Duodenal mucosa (tissue), 2 donors: ENCODE results near the gene NKAIN4.
A peak's percentile ranks its signal among the peaks of the same experiment; 100 is the strongest.

ENCODE experiments used
- H3K27ac ChIP-seq: one replicate; pipeline ENCODE4 v1.7.0; 2013; ENCODE audit warnings: low read depth, low read length
- H3K27me3 ChIP-seq, 2 donors: one replicate each; pipeline ENCODE4 v1.7.0; 2013; ENCODE audit warnings: low read length in 2 of 2, control low read depth in 1 of 2; ENCODE audit not compliant: insufficient read depth in 2 of 2, control insufficient read depth in 1 of 2
- H3K36me3 ChIP-seq, 2 donors: one replicate each; pipeline ENCODE4 v1.7.0; 2013; ENCODE audit warnings: low read length in 2 of 2, control low read depth in 1 of 2; ENCODE audit not compliant: insufficient read depth in 2 of 2, control insufficient read depth in 1 of 2
- H3K4me1 ChIP-seq, 2 donors: one replicate each; pipeline ENCODE4 v1.7.0; 2013; ENCODE audit warnings: low read length in 2 of 2, control low read depth in 1 of 2; ENCODE audit not compliant: insufficient read depth in 2 of 2, control insufficient read depth in 1 of 2
- H3K4me3 ChIP-seq, 2 donors: one replicate each; pipeline ENCODE4 v1.7.0; 2013; ENCODE audit warnings: low read length in 2 of 2, low read depth in 1 of 2
- H3K9ac ChIP-seq, 2 donors: one replicate each; pipeline ENCODE4 v1.7.0; 2013; ENCODE audit warnings: low read length in 2 of 2, low read depth in 1 of 2
- H3K9me3 ChIP-seq, 2 donors: one replicate each; pipeline ENCODE4 v1.7.0; 2013; ENCODE audit warnings: low read length in 2 of 2, control low read depth in 1 of 2; ENCODE audit not compliant: control insufficient read depth in 1 of 2

The NKAIN4 gene

DNA sequence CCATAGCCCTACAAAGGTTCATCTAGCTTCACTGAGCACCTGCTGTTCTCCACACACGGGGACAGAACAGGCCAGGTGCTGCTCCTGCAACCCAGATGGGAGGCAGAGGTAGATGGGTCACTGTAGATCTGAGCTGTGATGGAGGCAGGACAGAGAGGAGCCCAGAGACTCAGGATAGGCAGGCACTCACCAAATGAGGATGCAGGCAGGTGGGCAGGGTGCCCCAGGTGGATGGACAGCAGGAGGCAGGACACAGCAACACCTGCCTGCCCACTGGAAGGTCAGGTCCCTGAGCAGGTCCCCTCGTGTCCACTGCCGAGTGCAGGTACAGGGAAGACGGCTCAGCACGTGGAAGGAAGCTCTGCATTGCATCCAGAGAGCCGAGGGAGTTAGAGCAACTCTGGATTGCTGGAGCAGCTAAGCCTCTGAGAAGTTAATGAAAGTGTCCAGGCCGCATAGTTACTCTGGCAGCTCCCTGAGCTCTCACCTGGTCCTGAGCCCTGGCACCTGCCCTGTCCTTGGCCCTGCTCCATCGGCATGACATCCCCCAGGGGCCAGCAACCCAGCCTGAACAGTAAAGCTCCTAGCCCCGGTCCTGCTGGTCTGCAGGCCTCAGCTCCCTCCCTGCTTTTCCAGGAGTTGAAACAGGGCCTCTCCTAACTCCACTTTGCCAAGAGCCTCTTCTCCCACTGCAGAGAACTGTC is 33.4 kb downstream of the NKAIN4 start:
- Histone ChIP-seq H3K27ac (no peak overlapping the region), H3K9ac (no peak overlapping the region), H3K4me3 (no peak overlapping the region), H3K9me3 (no peaks in the 10 kb centered on the region), H3K27me3 (peaks cover 5 to 6% of the 10 kb centered on the region in 2 donors), H3K36me3 (no peaks in the 10 kb centered on the region), H3K4me1 (peaks cover 5 to 6% of the 10 kb centered on the region in 2 donors)

DNA sequence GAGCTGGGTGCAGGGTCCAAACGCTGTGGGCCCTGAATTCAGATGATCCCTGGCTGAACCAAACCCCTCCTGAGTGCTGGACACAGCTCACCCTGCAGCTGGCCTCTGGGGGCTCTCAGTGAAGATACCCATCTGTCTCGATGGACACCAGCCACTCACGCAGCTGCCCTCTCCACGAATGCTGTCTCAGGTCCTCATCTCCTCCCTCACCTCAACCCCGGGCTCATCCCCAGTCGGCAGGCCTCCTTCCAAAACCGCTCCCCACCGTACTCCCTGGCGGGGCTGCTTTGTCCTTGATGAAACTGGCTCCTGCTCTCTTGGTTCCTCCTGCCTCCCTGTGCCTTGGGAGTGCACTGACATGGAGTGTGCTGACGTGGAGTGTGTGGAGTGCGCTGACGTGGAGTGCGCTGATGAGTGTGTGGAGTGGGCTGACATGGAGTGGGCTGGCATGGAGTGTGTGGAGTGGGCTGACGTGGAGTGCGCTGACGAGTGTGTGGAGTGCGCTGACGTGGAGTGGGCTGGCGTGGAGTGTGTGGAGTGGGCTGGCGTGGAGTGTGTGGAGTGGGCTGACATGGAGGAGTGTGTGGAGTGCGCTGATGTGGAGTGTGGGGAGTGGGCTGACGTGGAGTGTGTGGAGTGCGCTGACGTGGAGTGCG is 34.3 kb downstream of the NKAIN4 start:
- Histone ChIP-seq H3K36me3 (no peaks in the 10 kb centered on the region), H3K4me3 (no peak overlapping the region), H3K9ac (no peak overlapping the region), H3K27me3 (peaks cover 5 to 6% of the 10 kb centered on the region in 2 donors), H3K27ac (no peak overlapping the region), H3K4me1 (peaks cover 7 to 8% of the 10 kb centered on the region in 2 donors), H3K9me3 (no peaks in the 10 kb centered on the region)

DNA sequence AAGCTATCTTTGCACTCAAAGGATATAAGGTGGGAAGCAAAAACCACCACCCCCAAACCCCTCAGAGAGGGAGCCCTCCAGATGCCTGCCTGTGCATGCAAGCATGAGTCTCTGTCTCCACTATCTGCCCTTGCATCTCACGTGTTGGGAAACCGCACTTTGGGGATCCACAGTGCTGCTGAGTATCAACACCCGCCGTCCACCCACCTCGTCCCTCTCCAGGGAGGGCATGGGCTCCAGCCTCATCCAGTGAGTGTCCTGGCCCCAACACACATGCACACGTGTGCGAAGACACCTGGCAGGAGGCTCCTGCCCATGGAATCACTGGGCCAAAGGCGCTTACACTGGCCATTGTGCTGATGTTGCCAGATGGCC is 34.8 kb downstream of the NKAIN4 start:
- H3K27me3 ChIP-seq, result peaks cover 5 to 6% of the 10 kb centered on the region in 2 donors
- no peaks in the 10 kb centered on the region for H3K36me3 ChIP-seq
- no peak overlapping the region for H3K4me3 ChIP-seq
- H3K9me3 ChIP-seq, result no peaks in the 10 kb centered on the region
- no peak overlapping the region for H3K27ac ChIP-seq
- no peak overlapping the region for H3K9ac ChIP-seq
- H3K4me1 ChIP-seq, result peaks cover 12 to 13% of the 10 kb centered on the region in 2 donors

DNA sequence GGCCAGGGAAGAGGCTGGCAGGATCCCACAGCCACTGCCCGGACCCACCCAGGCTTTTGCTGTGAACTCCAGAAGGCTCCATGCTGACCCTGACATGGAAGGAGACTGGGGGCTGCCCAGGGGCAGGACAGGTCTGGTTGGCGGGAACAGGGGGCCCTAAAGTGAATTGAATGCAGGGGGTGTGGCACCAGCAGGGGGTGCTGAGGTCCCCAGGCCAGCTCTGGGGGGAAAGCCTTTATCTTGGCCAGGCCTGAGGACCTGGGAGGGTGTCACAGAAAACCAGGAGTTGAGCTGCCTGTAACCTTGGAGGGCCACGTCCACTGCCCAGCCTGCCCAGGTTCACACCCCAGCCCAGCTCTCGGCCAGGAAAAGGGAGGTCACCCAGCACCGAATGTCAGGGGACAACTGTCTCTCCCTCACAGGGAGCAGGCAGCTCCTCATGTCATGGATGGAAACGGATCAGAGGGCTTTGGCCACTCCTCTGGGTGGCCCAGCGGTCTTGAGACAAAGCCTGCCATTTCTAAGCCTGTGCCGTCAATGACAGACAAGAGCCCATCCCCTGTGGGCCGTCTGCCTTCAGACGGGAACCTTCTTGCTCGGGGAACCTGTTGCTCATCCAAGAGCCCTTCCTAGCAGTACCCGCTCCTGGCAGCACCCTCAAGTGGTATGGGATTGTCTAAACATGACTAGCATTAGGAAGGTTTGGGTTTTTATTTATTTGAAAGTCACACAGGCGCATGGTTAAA is 35.4 kb downstream of the NKAIN4 start:
- H3K36me3 ChIP-seq, result peaks cover 3 to 4% of the 10 kb centered on the region in 2 donors
- no peaks in the 10 kb centered on the region for H3K9me3 ChIP-seq
- H3K27me3 ChIP-seq, result peaks cover 5 to 6% of the 10 kb centered on the region in 2 donors
- peaks cover 18 to 19% of the 10 kb centered on the region in 2 donors for H3K4me1 ChIP-seq
- no peak overlapping the region for H3K4me3 ChIP-seq
- H3K9ac ChIP-seq, result no peak overlapping the region
- H3K27ac ChIP-seq, result no peak overlapping the region

DNA sequence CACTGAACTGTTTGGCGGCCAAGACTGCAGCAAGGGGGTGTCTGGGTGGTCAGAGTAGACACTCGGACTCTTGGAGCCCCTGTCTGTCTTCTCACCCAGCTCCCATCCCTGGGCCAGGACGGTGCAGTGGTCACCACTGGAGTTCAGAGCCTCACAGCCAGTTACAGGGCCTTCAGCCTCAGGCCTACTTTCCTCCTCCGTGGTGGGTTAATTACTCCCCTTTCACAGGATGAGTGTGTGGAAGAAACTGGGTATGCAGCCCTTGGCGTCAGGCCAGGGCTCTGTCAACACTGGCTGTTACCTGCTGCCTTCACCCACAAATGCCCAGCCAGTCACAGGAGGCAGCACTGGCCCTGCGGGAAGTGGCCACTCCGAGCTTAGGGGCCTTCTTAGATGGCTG is 36.6 kb downstream of the NKAIN4 start:
- peaks cover 12 to 13% of the 10 kb centered on the region in 2 donors for H3K36me3 ChIP-seq
- H3K9me3 ChIP-seq, result no peaks in the 10 kb centered on the region
- H3K4me1 ChIP-seq, result peaks cover 20 to 29% of the 10 kb centered on the region in 2 donors
- no peak overlapping the region for H3K4me3 ChIP-seq
- no peak overlapping the region for H3K27ac ChIP-seq
- H3K9ac ChIP-seq, result no peak overlapping the region
- peaks cover 4% of the 10 kb centered on the region in 2 donors for H3K27me3 ChIP-seq

DNA sequence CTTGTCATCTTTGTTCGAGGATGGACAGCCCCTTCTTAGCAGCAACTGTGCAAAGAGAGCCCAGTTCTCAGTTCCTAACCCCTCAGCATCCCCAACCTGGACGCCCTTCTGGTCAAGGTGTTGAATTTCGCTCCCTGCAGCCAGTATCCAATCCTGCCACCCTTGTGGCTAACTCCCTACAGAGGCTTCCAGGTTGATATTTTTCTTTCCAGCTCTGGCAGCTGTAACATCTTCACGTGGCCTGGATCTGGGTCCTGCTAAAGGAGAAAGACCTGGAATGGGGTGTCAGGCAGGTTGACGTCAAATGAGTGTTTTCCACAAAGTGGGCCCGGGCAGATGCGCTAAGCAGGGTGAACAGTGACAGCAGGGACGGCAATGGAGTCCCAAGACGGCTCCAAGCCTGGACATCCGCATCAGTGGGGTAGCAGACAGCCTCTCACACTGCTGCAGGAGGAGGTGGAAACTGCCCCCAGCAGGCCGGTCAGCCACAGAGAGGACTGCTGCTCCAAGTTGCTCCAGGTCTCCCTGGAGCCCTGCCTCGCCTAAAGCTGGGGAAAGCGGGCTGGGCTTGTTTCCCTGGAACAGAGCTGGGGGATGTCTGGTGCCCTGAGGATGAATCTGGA is 37.3 kb downstream of the NKAIN4 start:
- H3K27me3 ChIP-seq, result no peaks in the 10 kb centered on the region
- peak overlapping the region; percentile 78 to 84 for H3K9ac ChIP-seq
- no peaks in the 10 kb centered on the region for H3K9me3 ChIP-seq
- H3K4me3 ChIP-seq, result peak overlapping the region; percentile 82 to 85
- H3K27ac ChIP-seq, result no peak overlapping the region
- H3K4me1 ChIP-seq, result peaks cover 25 to 37% of the 10 kb centered on the region in 2 donors
- peaks cover 19 to 21% of the 10 kb centered on the region in 2 donors for H3K36me3 ChIP-seq

DNA sequence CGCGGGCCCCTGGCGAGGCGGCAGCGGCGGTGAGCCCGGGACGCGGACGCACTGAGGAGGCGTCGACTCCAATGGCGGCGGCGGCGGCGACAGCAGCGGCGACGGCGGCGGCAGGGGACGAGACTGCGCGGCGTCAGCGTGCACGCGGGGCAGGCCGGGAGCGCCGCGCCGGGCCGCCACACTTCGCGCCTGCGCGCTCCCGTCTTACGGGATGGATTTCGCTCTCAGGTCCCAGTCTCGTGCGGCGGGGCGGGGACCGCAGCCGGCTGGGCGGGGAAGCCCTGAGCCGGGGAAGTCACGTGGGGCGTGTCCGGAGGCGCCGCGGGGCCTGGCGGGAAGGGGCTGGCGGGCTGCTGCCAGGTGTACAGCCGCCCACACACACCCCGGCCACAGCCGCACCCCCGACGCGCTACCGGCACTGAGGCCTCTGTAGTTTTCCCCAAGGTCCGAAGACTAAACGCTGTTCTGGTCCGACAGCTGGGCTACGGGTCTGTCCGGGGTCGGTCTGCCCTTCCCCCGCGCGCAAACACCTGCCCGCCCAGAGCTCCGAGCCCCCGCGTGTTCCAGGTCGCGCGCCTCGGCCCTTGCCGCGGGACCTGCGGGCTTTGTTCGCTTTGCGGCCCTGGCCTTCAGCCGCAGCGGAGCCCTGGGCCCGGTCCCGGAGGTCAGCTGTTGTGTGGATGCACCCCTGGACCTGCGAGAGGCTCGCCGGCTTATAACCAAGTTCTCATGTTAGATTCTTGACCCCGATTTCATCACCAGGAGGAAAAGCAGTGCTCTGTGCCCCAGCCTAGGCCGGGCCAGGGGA is 38.0 kb downstream of the NKAIN4 start, which contains the start of gene YTHDF1:
YTHDF1 (minus strand) TSS at position 91 of the 808 bp plus-strand sequence. CDS start 239 bp downstream, outside the sequence.
- H3K9me3 ChIP-seq, result no peaks in the 10 kb centered on the region
- H3K27me3 ChIP-seq, result no peaks in the 10 kb centered on the region
- peak within 1 kb of the TSS; percentile 85 to 93 for H3K4me3 ChIP-seq
- H3K9ac ChIP-seq, result peak within 1 kb of the TSS; percentile 80 to 84
- H3K4me1 ChIP-seq, result peaks cover 25 to 37% of the 10 kb centered on the region in 2 donors
- H3K36me3 ChIP-seq, result peaks cover 22 to 28% of the 10 kb centered on the region in 2 donors
- H3K27ac ChIP-seq, result peak within 1 kb of the TSS; percentile 80

DNA sequence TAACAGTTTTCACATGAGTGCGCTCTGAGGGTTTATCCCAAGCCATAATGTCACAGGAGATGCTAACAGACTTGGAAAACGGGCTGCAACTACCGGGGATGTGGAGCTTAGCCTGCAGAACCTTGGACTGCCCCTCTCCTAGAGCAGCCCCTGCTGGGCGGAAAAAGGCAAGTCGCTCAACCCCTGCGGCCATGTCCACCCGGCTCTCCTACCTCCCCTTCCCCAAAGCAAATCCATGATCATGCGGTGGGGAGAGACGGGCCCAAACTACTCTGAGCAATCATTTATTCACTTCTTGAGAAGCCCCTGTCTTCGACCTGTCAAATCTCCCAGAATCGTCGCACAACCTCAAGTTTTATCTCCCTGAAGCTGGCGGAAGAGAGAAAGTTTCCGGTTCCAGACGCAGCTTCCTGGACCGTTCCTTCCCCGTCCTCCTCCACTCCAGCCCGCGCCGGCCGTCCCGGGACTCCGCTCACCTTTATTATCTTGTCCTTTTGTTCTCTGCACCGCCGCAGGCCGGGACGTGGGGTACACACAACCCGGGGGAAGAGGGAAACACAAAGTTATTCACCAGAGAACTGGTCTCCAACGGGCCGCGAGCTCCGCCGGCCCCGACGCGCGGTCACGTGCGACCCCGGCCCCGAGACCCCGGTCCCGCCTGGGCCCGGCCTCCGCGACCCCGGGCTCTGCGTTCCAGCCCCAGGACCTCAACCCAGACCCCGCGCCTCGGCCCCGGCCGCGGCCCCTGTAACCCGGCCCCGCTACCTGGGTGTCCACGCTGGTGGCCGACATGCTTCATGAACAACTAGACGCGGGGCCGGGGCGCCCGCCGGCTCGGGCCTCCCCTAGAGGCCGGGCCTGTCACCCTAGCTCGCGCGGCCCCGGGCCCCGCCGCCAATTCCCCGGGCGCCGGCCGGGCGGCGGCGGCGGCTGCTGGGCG is 38.9 kb downstream of the NKAIN4 start:
- Histone ChIP-seq H3K9me3 (no peaks in the 10 kb centered on the region), H3K4me1 (peaks cover 25 to 37% of the 10 kb centered on the region in 2 donors), H3K4me3 (peak overlapping the region; percentile 79 to 93), H3K9ac (peak overlapping the region; percentile 48 to 80), H3K36me3 (peaks cover 25 to 36% of the 10 kb centered on the region in 2 donors), H3K27ac (peak overlapping the region; percentile 56), H3K27me3 (no peaks in the 10 kb centered on the region)
